GM23338 (cell line): Measurements from ENCODE around the gene MAN1C1.

Experiments
- CREB1 ChIP-seq: fragments of 250-450 bp; sonication (Bioruptor Pico); IDR thresholded peaks from 2 replicates; pipeline ENCODE4 v1.5.0; 2020; ENCODE audit warnings: low read depth, mild to moderate bottlenecking, moderate library complexity
- EZH2 ChIP-seq: fragments of 200-600 bp; sonication (generic); IDR thresholded peaks from one replicate; pipeline ENCODE4 v1.8.0; 2017; ENCODE audit warnings: antibody characterized with exemption, mild to moderate bottlenecking, low read depth; ENCODE audit not compliant: unreplicated experiment
- EZH2phosphoT487 ChIP-seq: fragments of 200-600 bp; sonication (generic); IDR thresholded peaks from one replicate; pipeline ENCODE4 v1.8.1; 2018; ENCODE audit warnings: antibody characterized with exemption; ENCODE audit not compliant: unreplicated experiment
- JUNB ChIP-seq: IDR thresholded peaks from one replicate; pipeline ENCODE4 v1.6.1; 2016; ENCODE audit warnings: antibody characterized with exemption; ENCODE audit not compliant: unreplicated experiment
- POLR2AphosphoS5 ChIP-seq: IDR thresholded peaks from 2 replicates; pipeline ENCODE4 v1.6.1; 2016; ENCODE audit warnings: antibody characterized with exemption, low read depth
- STAT1 ChIP-seq: IDR thresholded peaks from one replicate; pipeline ENCODE4 v1.6.1; 2016; ENCODE audit warnings: antibody characterized with exemption; ENCODE audit not compliant: unreplicated experiment
- ZNF114 ChIP-seq: fragments of 250-450 bp; sonication (Bioruptor Pico); IDR thresholded peaks from 2 replicates; pipeline ENCODE4 v1.5.0; 2020; ENCODE audit warnings: mild to moderate bottlenecking, moderate library complexity
- ZNF331 ChIP-seq: fragments of 250-450 bp; sonication (Bioruptor Pico); IDR thresholded peaks from 2 replicates; pipeline ENCODE4 v1.5.0; 2020; ENCODE audit warnings: low read depth, mild to moderate bottlenecking, moderate library complexity
- TF ChIP-seq, protein P1 (sequence below), 2 experiments: fragments of 200-600 bp in 1 of 2; sonication (generic) in 1 of 2; conservative IDR thresholded peaks; 2 replicates each; pipeline versions ENCODE4 v1.5.1 to v1.6.1; 2016 to 2017; ENCODE audit warnings: antibody characterized with exemption in 2 of 2, low read depth in 2 of 2, mild to moderate bottlenecking in 2 of 2, moderate library complexity in 1 of 2
- TF ChIP-seq, protein P2 (sequence below): IDR thresholded peaks from 2 replicates; pipeline ENCODE4 v1.6.1; 2016; ENCODE audit warnings: antibody characterized with exemption
- TF ChIP-seq, protein P3 (sequence below): IDR thresholded peaks from one replicate; pipeline ENCODE4 v1.6.1; 2018; ENCODE audit warnings: antibody characterized with exemption; ENCODE audit not compliant: unreplicated experiment
- TF ChIP-seq, protein P4 (sequence below): fragments of 250-450 bp; sonication (Bioruptor Pico); IDR thresholded peaks from 2 replicates; pipeline ENCODE4 v1.5.0; 2020; ENCODE audit warnings: mild to moderate bottlenecking, moderate library complexity

DNA sequence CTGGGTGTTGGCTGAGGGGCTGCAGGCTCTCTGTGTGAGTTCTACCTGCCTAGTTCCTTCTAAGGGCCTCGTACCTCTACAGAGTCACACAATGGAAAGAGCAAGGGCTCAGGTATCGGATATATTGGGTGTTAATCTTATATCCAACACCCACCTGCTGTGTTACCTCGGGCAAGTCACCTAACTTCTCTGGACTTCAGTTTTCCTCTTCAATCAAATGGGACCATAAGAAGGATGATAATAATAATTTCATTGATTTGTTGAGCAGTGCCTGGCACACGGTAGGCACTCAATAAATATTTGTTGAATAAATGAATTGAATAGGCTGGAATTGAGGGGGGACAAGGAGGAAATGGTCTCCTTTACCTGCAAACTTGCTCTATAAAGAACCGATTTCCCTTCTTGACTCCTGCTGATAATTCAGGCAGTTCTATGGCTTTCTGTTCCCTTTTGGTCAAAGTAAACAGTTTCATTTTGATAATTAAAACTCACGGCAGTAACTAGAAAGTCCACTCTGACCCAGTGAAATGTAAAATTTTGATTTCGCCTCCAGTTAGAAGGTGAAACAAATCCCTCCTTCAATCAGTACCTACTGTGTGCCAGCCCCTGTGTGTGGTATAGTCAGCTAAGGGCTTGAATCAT is 16.5 kb upstream of the MAN1C1 start:
- no peak for TF ChIP-seq POLR2AphosphoS5
- TF ChIP-seq, protein P1, sequence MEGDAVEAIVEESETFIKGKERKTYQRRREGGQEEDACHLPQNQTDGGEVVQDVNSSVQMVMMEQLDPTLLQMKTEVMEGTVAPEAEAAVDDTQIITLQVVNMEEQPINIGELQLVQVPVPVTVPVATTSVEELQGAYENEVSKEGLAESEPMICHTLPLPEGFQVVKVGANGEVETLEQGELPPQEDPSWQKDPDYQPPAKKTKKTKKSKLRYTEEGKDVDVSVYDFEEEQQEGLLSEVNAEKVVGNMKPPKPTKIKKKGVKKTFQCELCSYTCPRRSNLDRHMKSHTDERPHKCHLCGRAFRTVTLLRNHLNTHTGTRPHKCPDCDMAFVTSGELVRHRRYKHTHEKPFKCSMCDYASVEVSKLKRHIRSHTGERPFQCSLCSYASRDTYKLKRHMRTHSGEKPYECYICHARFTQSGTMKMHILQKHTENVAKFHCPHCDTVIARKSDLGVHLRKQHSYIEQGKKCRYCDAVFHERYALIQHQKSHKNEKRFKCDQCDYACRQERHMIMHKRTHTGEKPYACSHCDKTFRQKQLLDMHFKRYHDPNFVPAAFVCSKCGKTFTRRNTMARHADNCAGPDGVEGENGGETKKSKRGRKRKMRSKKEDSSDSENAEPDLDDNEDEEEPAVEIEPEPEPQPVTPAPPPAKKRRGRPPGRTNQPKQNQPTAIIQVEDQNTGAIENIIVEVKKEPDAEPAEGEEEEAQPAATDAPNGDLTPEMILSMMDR (conservative IDR thresholded peaks at IDR 0.05; ENCODE audit: low read depth in 2 of 2), result no peak
- no peak for TF ChIP-seq EZH2
- TF ChIP-seq STAT1, result no peak
- TF ChIP-seq JUNB, result no peak
- TF ChIP-seq, protein P2, sequence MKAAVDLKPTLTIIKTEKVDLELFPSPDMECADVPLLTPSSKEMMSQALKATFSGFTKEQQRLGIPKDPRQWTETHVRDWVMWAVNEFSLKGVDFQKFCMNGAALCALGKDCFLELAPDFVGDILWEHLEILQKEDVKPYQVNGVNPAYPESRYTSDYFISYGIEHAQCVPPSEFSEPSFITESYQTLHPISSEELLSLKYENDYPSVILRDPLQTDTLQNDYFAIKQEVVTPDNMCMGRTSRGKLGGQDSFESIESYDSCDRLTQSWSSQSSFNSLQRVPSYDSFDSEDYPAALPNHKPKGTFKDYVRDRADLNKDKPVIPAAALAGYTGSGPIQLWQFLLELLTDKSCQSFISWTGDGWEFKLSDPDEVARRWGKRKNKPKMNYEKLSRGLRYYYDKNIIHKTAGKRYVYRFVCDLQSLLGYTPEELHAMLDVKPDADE, result no peak
- TF ChIP-seq EZH2phosphoT487, result no peak
- TF ChIP-seq, protein P3, sequence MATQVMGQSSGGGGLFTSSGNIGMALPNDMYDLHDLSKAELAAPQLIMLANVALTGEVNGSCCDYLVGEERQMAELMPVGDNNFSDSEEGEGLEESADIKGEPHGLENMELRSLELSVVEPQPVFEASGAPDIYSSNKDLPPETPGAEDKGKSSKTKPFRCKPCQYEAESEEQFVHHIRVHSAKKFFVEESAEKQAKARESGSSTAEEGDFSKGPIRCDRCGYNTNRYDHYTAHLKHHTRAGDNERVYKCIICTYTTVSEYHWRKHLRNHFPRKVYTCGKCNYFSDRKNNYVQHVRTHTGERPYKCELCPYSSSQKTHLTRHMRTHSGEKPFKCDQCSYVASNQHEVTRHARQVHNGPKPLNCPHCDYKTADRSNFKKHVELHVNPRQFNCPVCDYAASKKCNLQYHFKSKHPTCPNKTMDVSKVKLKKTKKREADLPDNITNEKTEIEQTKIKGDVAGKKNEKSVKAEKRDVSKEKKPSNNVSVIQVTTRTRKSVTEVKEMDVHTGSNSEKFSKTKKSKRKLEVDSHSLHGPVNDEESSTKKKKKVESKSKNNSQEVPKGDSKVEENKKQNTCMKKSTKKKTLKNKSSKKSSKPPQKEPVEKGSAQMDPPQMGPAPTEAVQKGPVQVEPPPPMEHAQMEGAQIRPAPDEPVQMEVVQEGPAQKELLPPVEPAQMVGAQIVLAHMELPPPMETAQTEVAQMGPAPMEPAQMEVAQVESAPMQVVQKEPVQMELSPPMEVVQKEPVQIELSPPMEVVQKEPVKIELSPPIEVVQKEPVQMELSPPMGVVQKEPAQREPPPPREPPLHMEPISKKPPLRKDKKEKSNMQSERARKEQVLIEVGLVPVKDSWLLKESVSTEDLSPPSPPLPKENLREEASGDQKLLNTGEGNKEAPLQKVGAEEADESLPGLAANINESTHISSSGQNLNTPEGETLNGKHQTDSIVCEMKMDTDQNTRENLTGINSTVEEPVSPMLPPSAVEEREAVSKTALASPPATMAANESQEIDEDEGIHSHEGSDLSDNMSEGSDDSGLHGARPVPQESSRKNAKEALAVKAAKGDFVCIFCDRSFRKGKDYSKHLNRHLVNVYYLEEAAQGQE, result no peak
- no peak for TF ChIP-seq ZNF331 (CRISPR knock-in tag)
- TF ChIP-seq, protein P4, sequence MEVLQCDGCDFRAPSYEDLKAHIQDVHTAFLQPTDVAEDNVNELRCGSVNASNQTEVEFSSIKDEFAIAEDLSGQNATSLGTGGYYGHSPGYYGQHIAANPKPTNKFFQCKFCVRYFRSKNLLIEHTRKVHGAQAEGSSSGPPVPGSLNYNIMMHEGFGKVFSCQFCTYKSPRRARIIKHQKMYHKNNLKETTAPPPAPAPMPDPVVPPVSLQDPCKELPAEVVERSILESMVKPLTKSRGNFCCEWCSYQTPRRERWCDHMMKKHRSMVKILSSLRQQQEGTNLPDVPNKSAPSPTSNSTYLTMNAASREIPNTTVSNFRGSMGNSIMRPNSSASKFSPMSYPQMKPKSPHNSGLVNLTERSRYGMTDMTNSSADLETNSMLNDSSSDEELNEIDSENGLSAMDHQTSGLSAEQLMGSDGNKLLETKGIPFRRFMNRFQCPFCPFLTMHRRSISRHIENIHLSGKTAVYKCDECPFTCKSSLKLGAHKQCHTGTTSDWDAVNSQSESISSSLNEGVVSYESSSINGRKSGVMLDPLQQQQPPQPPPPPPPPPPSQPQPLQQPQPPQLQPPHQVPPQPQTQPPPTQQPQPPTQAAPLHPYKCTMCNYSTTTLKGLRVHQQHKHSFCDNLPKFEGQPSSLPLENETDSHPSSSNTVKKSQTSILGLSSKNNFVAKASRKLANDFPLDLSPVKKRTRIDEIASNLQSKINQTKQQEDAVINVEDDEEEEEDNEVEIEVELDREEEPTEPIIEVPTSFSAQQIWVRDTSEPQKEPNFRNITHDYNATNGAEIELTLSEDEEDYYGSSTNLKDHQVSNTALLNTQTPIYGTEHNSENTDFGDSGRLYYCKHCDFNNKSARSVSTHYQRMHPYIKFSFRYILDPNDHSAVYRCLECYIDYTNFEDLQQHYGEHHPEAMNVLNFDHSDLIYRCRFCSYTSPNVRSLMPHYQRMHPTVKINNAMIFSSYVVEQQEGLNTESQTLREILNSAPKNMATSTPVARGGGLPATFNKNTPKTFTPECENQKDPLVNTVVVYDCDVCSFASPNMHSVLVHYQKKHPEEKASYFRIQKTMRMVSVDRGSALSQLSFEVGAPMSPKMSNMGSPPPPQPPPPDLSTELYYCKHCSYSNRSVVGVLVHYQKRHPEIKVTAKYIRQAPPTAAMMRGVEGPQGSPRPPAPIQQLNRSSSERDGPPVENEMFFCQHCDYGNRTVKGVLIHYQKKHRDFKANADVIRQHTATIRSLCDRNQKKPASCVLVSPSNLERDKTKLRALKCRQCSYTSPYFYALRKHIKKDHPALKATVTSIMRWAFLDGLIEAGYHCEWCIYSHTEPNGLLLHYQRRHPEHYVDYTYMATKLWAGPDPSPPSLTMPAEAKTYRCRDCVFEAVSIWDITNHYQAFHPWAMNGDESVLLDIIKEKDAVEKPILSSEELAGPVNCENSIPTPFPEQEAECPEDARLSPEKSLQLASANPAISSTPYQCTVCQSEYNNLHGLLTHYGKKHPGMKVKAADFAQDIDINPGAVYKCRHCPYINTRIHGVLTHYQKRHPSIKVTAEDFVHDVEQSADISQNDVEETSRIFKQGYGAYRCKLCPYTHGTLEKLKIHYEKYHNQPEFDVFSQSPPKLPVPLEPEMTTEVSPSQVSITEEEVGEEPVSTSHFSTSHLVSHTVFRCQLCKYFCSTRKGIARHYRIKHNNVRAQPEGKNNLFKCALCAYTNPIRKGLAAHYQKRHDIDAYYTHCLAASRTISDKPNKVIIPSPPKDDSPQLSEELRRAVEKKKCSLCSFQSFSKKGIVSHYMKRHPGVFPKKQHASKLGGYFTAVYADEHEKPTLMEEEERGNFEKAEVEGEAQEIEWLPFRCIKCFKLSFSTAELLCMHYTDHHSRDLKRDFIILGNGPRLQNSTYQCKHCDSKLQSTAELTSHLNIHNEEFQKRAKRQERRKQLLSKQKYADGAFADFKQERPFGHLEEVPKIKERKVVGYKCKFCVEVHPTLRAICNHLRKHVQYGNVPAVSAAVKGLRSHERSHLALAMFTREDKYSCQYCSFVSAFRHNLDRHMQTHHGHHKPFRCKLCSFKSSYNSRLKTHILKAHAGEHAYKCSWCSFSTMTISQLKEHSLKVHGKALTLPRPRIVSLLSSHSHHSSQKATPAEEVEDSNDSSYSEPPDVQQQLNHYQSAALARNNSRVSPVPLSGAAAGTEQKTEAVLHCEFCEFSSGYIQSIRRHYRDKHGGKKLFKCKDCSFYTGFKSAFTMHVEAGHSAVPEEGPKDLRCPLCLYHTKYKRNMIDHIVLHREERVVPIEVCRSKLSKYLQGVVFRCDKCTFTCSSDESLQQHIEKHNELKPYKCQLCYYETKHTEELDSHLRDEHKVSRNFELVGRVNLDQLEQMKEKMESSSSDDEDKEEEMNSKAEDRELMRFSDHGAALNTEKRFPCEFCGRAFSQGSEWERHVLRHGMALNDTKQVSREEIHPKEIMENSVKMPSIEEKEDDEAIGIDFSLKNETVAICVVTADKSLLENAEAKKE (CRISPR knock-in tag), result no peak
- no peak for TF ChIP-seq ZNF114 (CRISPR knock-in tag)
- no peak for TF ChIP-seq CREB1
